Upper lobe of right lung (tissue), 1 donor: ENCODE data around the gene TMED3. TPM values are rescaled to one million over a fixed set of nuclear protein-coding genes. Genes with fewer than 3 reads are reported as not detected.
"Not testable (repeated sequence)": the region's sequence is repeated elsewhere in the genome, so short reads cannot be mapped to it uniquely, and the experiment has no call there.

ENCODE experiments used
- ATAC-seq: fragments of 200-7000 bp; cut with Tn5 transposase; one replicate; pipeline ENCODE4 v1.9.1; 2020; ENCODE audit warnings: mild to moderate bottlenecking, moderate library complexity
- DNase-seq: peaks from one replicate; pipeline ENCODE4 v3.0.0-alpha.2; 2020
- H3K27ac ChIP-seq: fragments of 200-600 bp; one replicate; pipeline ENCODE4 v1.8.0; 2022
- H3K27me3 ChIP-seq: fragments of 200-600 bp; one replicate; pipeline ENCODE4 v1.8.0; 2022; ENCODE audit warnings: mild to moderate bottlenecking
- H3K36me3 ChIP-seq: fragments of 200-600 bp; one replicate; pipeline ENCODE4 v1.8.0; 2022
- H3K4me1 ChIP-seq: fragments of 200-600 bp; one replicate; pipeline ENCODE4 v1.8.0; 2022
- H3K4me3 ChIP-seq: fragments of 200-600 bp; one replicate; pipeline ENCODE4 v1.8.0; 2022; ENCODE audit warnings: mild to moderate bottlenecking
- H3K9me3 ChIP-seq: fragments of 200-600 bp; one replicate; pipeline ENCODE4 v1.8.0; 2022
- intact Hi-C: fragments of 100-400 bp; cut with DNase I; formaldehyde crosslinking; loops from one replicate; pipeline ENCODE4 v1.11.0; 2022
- total RNA-seq: library from RNA; stranded (reverse); fragmentation: NEBNext Ultra II Directional; extraction: Animal tissue kit (Norgen Biotek cat#: 25700); gene quantifications from one replicate; pipeline ENCODE4 v1.2.1, GENCODE V29; 2021
- TF ChIP-seq, protein P1 (sequence below): fragments of 200-600 bp; IDR thresholded peaks from one replicate; pipeline ENCODE4 v1.8.0; 2022; ENCODE audit warnings: antibody characterized with exemption
- donor health status: DM: no; HTN: yes; CAD: no; lungs with severe emphysema.

Gene TMED3
- total RNA-seq, 1 donor from 2014 or later, result 45.6 TPM

DNA sequence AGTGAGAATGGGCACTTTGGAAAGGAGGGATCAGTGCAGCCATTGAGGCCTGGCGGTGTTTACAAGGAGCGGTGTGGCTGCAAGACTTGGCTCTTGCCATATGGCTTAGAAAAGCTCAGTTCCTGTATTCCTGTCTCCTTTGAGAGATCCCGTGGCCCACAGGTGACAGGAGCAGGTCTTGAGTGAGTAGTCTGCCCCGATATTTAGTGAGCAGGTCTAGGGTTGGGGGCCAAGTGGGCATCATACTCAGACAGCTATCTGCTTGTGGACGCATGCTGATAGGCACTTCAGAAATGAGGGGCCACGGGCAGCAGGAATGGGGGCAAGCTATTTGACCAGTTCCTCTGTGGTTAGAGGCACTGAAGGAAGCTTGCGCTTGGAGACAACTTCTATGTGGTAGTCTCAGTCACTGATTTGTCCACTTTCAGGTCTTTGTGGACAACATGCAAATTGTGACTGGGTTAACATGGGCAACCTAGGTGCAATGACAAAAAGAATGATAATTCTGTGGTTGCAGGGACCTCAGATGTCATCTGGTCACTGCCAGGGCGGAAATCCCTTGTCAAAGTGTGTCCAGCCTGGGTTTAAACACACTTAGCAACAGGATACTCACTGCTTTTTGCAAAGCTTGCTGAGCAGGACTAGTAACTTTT is 1.1 kb downstream of the TMED3 start:
- peaks cover 34% of the 10 kb centered on the region for H3K36me3 ChIP-seq
- H3K9me3 ChIP-seq, result no peaks in the 10 kb centered on the region
- H3K27ac ChIP-seq, result no peak overlapping the region
- peaks cover 14% of the 10 kb centered on the region for H3K4me1 ChIP-seq
- DNase-seq, result no peak
- intact Hi-C loops, result no loop called here
- peaks cover 5% of the 10 kb centered on the region for H3K27me3 ChIP-seq
- peak overlapping the region; percentile 89 for H3K4me3 ChIP-seq
- TF ChIP-seq, protein P1, sequence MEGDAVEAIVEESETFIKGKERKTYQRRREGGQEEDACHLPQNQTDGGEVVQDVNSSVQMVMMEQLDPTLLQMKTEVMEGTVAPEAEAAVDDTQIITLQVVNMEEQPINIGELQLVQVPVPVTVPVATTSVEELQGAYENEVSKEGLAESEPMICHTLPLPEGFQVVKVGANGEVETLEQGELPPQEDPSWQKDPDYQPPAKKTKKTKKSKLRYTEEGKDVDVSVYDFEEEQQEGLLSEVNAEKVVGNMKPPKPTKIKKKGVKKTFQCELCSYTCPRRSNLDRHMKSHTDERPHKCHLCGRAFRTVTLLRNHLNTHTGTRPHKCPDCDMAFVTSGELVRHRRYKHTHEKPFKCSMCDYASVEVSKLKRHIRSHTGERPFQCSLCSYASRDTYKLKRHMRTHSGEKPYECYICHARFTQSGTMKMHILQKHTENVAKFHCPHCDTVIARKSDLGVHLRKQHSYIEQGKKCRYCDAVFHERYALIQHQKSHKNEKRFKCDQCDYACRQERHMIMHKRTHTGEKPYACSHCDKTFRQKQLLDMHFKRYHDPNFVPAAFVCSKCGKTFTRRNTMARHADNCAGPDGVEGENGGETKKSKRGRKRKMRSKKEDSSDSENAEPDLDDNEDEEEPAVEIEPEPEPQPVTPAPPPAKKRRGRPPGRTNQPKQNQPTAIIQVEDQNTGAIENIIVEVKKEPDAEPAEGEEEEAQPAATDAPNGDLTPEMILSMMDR, result no peak
- ATAC-seq, result no peak

DNA sequence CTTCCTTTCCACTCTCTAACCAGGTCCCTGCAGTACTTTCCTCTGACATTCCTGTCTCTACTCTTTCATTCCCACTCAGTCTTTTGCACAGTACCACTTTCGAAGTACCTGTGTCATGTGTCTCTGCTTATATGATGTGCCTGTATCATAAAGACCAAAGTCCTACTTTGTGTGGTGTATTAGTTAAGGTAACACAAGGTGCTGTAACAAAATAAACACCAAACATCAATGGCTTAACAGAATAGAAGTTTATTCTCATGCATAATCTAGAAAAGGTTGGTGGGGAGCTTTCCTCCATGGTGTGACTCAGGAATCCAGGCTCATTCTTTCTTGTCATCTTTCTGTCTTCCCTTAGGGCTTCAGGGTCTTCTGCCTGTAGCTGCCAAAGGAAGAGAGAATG is 3.3 kb downstream of the TMED3 start:
- no peaks in the 10 kb centered on the region for H3K9me3 ChIP-seq
- peaks cover 48% of the 10 kb centered on the region for H3K36me3 ChIP-seq
- intact Hi-C loops, result no loop called here
- TF ChIP-seq, protein P1, result no peak
- no peak overlapping the region for H3K27ac ChIP-seq
- H3K27me3 ChIP-seq, result no peaks in the 10 kb centered on the region
- peaks cover 14% of the 10 kb centered on the region for H3K4me1 ChIP-seq
- no peak overlapping the region for H3K4me3 ChIP-seq
- DNase-seq (no peak), ATAC-seq (no peak)

DNA sequence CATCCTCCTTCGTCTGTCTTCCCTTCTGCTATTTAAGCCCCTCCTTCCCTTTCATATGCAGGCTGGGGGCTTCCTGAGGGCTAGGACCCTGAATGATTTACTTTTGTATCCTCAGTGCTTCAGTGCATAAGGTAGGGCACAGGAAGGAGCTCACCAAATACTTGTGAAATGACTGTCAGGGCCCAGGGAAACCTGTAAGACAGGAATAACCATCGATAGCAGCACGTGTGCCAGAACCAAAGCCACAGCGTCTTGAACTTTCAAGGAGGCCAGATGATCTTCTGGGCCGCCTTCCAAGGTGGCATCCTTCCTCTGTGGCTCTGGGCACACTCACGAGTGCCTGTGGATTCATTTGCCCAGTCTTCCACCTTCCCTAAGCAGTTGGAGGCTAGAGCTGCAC is 3.9 kb downstream of the TMED3 start:
- H3K27me3 ChIP-seq, result no peaks in the 10 kb centered on the region
- H3K36me3 ChIP-seq, result peaks cover 48% of the 10 kb centered on the region
- ATAC-seq (peak; percentile 11), DNase-seq (peak; percentile 73)
- intact Hi-C loops, result no loop called here
- H3K4me1 ChIP-seq, result peaks cover 14% of the 10 kb centered on the region
- no peak overlapping the region for H3K4me3 ChIP-seq
- H3K27ac ChIP-seq, result no peak overlapping the region
- TF ChIP-seq, protein P1, result no peak
- H3K9me3 ChIP-seq, result no peaks in the 10 kb centered on the region

DNA sequence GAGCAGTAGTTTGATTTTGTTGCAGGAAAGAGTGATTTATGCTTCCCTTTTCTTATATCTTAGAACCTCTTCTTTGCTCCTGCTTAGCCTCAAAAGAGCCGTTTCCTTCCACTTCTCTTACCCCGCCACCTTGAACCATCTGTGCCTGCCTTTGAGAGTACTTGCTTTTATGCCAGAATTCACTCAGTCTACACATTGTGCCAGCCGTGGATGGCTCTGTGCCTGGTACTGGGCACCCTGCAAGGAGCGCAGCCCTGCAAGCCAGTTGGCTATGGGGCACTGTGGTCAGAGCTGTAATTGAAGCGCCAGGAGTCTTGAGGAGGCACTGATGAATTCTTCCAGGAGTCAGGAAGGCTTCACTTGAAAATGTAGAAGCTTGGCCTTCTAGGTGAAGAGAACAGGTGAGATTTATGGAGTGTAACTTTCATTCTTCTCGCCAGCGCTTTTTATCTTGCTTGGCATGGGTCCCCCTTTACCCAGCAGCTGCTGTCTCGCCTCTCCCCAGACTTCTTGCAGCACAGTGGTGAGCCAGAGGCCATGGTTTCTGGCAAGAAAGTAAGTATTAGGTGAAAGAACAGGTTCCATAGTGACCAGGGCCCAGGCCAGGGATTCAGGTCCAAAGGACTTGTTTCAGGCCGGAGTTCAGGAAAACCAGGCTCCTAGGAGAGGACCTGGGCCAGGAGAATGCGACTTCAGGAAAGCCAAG is 4.9 kb downstream of the TMED3 start:
- Histone ChIP-seq H3K4me1 (peaks cover 10% of the 10 kb centered on the region), H3K4me3 (no peak overlapping the region), H3K27me3 (no peaks in the 10 kb centered on the region), H3K36me3 (peaks cover 48% of the 10 kb centered on the region), H3K27ac (no peak overlapping the region), H3K9me3 (no peaks in the 10 kb centered on the region)
- TF ChIP-seq, protein P1, result no peak
- ATAC-seq (no peak), DNase-seq (no peak)
- intact Hi-C loops, result no loop called here

DNA sequence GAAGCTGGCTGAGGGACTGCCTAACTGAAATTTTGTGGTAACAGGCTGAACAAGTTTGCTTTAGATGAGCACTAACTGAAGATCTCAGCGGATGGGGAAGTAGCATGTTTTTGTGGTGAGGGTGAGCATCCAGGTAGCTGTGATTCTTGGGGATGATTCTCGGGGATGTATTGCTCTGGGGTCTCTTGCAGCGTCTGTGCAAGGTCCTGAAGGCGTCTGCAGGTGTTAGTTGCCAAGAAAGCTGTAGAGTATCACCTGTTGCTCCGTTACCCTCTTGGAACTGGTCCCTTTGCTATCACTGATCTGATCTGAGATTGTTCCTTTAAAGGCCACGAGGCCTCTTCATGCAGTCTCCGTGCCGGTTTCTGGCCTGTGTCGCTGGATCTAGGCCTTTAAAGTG is 6.0 kb downstream of the TMED3 start:
- Histone ChIP-seq H3K27ac (no peak overlapping the region), H3K4me3 (no peak overlapping the region), H3K4me1 (peaks cover 8% of the 10 kb centered on the region), H3K27me3 (no peaks in the 10 kb centered on the region), H3K9me3 (no peaks in the 10 kb centered on the region), H3K36me3 (peaks cover 52% of the 10 kb centered on the region)
- DNase-seq, result no peak
- intact Hi-C loops, result no loop called here
- ATAC-seq, result no peak
- TF ChIP-seq, protein P1, result no peak

DNA sequence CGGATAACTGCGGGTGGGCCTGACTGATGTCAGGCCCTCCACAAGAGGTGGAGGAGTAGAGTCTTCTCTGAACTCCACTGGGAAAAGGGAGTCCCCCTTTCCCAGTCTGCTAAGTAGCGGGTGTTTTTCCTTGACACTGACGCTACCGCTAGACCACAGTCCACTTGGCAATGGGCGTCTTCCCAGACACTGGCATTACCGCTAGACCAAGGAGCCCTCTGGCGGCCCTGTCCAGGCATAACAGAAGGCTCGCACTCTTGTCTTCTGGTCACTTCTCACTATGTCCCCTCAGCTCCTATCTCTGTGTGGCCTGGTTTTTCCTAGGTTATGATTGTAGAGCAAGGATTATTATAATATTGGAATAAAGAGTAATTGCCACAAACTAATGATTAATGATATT is 9.1 kb downstream of the TMED3 start:
- peaks cover 53% of the 10 kb centered on the region for H3K36me3 ChIP-seq
- intact Hi-C loops, result not testable (repeated sequence)

More for the DNA sequence above, 9.1 kb downstream of the TMED3 start:
- not testable (repeated sequence) for H3K27me3 ChIP-seq, DNase-seq, H3K4me1 ChIP-seq, ATAC-seq, H3K9me3 ChIP-seq, H3K27ac ChIP-seq, H3K4me3 ChIP-seq
